DMS 273 (cell line): ENCODE data around the gene CLK3.
"Not testable (repeated sequence)": the region's sequence is repeated elsewhere in the genome, so short reads cannot be mapped to it uniquely, and the experiment has no call there.

Experiments
- DNase-seq: peaks from one replicate; lab custom pipeline; 2025; ENCODE audit not compliant: unreplicated experiment; lab: John Stamatoyannopoulos, UW

CLK3 gene

DNA sequence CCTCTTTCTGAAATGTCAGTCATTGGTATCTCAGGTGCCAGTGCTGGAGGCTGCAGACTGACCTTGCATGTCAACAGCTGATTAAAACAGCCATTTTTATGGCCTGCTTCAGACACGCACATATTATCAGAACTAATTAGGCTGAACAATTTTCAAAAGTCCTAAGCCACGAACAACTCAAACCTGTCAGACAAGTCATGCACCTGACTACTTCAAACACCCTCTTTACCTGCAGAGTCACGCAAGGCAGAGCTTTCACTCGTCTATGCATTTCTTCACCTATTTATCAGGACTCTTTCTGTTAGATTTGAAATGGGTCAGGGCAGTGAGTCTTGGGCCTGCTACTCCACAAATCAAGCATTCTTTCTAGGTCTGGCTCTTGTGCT, 26.7 kb downstream of the CLK3 start:
- DNase-seq: no peak

DNA sequence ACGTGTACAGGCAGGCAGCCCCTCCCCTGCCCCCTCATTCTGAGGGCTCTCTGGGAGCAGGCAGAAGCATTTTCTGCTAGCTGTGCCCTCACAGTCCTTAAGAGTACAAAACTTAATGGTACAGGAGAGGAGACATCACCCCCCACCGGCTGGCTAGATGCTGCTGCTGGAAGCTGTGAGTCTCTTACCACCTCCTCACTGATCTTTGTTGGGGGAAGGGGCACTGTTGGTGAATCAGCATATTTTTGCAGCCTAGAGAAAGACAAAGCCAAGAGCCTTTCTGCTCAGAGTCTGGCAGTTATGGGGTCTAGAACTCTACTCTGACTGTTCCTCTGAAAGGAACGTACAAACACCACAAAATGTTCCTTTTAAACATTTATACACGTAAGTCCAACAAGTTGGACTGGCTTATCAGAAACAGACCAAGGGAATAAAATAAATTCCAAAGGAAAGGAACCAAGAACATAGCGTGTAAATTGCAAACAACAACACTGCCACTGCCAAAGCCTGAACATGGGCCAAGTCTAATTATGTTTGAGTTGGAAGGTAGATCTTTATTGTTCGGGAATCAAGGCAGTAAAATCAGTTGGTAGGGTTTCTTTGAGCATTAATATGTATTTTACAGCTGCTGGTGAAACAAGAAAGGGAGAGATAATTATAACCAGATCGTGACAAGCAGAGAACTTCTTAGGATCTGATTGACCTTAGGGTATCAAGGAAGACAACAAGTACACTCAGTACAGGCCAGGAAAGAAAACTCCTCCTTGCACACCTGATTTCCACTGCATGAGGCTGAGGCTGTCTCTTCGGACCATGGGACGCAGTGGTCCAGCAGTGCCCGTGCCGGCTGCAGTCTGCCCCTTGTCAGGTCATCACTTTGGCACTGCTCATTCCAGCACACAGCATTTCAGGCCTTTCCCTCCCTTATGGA, 27.4 kb downstream of the CLK3 start:
- peak; percentile 25 for DNase-seq

DNA sequence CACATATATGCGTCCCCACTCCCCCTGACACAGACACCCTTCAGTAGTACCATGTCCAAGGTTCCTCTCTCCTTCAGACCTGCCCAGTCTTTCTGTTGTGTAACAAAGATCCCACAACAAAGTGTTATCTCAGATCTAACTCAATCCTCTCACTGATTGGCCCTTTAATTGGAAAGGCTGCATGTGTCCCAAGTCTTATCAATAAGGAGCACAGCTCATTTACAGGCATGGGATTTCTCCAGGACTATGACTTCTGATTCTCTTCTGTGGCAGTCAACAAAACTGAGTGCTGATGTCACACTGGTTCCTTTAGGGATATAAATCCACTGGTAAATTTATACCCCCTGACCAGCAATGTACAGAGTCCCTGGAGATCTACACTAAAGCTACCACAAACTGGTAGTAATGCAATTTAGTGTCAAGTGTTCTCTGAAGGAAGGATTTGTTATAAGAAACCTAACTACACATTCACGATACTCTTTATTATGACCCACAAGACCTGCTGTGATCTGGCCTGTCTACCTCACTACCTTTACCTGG, 28.1 kb downstream of the CLK3 start:
- no peak for DNase-seq

DNA sequence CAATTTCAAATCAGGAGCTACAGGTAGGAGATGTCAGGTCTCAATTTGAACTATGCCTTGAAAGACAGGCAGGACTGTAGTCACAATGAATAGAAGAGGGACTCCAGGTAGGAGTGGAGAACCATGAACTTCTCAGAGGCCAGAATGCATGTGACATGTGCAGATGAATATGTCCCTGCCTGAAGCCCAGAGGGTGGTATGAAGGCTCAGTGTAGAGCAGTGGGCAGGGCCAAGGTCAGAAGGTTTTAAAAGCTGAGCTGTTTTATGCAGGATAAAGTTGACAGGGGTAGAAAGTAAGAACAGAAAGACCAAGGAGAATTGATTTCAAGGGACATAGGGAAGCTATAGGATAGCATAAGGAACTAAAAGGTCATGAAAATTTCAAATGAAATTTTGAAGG, 30.8 kb downstream of the CLK3 start:
- DNase-seq: no peak

DNA sequence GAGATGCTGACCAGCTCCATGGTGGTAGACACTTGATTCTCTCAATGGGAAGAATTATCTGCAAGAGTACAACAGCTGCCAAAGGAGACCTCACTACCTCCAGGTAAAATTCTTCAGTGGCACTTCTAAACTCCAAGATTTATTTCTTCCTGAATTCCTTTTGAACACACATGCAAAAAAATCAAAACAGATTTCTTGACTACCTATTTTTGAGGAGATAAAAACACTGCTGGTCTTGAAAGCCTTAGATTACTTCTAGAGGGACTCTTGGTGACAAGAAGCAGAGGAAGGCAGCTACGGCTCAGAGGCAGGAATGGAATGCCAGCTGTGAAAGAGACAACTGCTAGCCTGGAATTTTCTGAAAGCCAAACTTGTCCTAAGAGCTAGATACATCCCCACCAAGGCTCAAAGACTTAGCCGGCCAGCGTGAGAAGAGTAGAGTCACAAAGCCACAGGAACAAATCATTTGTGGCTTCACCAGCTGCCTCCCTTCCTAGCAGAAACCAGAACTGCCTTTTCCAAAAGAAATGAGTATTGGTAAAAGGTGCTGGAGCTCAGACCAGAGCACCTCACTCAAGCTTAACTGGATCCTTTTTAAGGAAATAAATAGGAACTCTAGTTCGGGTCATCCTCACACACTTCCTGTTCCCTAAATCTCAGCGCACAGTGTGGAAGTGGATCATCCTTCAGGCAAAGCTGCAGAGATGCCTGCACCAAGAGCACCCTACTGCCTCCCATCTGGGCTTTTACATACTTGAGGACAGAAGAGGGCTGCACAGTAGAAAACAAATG, 32.6 kb downstream of the CLK3 start:
- DNase-seq: no peak

DNA sequence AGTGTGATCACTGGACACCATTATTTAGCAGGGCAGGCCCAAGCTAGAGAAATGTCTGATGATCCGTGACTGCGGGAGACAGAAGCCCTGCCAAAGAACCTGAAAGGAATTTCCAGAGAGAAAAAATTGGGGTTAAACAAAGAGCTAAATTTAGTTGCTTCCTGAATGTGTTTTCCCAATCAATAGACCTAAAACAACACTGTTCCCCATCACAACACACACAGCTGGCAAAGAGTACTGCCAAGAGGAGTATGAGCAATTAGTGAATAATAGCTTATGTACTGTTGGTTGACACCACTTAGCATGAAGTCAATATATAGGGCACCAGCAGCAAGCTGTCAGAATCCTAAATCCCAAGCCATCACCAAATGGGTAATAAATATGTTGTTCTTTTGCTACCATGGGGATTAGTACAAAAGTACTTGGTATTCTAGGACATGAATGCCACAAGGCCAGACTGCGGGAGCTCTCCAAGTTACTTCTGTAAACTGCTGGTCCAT, 35.7 kb downstream of the CLK3 start:
- no peak for DNase-seq

DNA sequence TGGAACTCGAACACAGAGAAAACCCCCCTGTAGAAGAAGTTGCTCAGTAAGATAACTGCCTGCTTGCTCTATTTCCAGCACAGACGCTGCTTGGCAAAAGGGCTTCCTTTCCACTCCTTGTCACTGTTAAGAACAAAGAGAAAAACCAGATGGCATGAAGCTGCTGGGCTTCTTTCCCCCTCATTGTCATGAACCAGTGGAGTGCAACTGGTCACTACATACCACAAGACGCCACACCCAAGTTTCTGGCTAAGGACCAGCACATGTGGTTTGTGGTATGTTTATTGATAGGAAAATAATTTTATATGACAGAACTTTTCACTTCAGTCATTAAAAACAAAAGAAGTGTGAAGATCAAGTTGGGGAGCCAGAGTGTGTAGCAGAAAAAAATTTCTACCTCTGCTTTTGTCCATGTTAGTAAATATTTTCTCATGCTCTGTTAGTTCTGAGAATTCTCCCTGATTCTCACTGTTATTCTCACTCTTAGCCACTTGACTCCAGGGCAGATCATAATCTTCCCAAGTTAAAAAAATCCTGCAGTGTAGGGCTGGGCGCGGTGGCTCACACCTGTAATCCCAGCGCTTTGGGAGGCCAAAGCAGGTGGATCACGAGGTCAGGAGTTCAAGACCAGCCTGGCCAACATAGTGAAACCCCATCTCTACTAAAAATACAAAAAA, 37.9 kb downstream of the CLK3 start:
- DNase-seq: peak; percentile 9

DNA sequence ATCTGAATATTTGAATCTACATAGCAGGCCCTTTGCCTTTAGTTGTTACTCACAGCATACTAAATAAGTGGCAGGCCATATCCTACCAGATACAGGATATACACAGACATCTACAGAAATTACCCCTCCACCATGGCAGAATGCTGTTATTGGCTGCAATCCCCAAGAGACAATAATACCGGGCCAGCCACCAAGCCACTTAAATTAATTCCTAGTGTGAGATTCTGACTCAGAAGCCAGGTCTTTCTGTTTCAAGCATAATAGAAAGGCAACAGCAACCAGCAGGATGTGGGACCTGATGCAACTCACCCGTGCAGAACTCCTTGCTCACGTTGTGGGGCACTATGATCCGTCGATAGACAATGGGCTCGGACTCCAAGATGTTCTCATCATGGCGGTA, 39.8 kb downstream of the CLK3 start:
- peak; percentile 9 for DNase-seq

DNA sequence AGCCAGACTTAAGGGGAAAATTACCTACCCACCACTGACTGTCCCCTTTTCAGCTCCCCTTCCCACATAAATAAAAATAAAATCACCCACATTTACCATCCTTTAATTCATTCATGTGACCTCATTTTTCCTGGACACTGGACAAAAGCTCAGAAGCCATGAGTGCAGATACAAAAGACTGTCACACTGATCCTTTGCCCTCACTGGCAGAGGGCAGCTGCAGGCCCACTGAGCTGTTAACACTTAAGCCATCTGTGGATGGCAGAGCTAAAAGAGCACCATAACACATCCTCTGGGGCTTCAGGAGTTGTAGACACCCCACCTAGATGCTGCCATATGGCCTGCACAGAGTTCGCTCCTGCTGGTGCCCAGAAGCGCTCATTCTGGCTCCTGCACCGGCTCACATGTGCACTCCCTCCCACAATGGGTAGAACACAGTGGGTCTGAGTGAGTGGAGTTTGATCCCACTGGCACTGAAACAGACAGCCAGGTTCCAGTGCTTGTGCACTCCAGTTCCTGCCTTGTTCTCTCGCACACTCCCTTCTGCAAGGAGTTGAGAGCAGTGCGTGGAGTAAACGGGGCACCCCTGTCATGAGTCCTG, 41.4 kb downstream of the CLK3 start:
- DNase-seq: peak; percentile 85

DNA sequence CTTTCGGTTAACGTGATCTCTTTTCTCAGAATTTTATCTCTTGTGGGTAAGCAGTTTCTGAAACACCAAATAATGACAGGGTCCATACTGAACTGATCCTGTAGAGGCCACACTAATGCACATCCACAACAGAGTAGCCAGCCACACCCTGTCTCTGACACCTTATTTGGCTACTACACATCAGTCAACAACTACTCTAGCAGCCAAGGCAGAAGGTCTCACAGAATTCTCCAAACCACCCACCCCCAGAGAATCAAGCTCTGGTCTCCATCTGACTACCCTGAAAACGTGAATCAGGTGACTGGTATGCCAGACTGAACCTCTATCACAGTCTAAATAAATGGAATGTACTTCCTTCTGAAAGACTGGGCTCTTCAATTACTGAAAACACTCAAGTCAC, 42.2 kb downstream of the CLK3 start:
- peak; percentile 31 for DNase-seq

DNA sequence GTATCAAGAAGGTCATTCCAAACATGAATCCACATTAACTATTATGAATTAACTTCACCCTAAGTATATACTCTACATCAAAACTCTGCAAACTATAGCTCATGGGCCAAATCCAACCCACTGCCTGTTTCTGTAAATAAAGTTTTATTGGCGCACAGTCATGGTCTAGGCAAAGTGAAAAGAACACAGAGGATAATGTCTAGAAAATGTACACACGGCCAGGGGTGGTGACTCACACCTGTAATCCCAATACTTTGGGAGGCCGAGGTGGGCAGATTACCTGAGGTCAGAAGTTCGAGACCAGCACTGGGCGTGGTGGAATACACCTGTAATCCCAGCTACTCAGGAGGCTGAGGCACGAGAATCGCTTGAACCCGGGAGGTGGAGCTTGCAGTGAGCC, 45.6 kb downstream of the CLK3 start:
- not testable (repeated sequence) for DNase-seq

DNA sequence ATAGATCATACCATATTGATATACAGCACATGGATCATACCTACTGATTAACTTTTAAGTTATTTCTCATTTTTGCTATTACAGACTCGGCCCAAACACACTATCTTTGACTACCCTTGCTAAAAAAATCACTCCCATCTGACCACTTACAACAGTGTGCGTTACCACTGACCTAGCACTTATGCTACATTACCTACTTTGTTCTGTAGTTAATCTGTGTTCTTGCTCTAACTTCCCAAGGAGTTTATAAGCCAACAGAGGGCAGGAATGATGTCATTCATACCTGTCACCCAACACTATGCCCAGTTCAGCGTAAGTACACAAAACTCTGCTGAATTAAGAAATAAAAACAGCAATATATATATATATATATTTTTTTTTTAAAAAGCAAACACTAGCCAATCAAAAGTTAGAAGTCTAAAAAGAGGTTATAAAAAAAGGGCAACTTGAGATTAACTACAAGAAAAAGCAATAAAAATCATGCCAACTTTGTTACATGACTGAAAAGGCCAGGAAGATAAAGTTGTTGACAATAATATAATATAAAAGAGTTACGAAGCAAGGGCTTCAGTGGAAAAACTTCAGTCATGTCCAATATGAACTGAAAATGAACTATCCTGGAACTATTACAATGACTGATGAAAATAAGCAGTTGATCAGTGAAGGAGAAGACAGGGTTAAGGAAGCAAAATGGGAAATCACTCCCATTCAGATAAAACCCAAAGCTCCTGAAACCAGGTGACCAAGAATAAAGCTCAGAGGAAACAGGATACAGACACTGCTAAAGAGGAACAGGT, 46.6 kb downstream of the CLK3 start:
- no peak for DNase-seq

DNA sequence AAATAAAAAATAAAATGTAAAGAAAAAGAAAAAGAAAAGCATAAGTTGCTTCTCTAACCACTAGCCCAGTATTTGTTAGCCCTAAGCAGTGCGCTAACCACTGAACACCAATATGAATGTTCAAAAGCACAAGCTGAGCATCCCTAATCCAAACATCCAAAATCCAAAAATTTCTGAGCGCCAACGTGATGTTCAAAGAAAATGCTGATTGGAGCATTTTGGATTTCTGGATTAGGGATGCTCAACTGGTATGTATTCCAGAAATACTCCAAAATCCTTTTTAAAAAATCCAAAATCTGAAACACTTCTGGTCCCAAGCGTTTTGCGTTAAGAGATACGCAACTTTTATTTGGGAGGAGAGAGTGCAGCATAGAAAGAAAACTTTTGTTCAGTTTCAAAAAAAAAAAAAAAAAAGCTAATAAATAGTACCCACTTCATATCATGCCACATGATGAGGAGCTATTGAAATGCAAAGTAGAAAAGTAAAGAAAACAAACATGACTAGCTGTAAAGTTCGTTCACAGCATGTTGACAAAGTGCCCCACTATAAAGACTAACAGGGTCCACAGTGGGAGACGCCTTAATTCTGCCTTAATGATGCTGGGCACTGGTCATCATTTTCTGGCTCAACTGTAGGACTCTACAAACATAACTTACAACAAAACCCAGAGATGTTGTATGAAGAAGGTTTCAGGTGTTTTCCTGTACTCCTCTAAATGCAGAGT, 47.8 kb downstream of the CLK3 start:
- DNase-seq: no peak

DNA sequence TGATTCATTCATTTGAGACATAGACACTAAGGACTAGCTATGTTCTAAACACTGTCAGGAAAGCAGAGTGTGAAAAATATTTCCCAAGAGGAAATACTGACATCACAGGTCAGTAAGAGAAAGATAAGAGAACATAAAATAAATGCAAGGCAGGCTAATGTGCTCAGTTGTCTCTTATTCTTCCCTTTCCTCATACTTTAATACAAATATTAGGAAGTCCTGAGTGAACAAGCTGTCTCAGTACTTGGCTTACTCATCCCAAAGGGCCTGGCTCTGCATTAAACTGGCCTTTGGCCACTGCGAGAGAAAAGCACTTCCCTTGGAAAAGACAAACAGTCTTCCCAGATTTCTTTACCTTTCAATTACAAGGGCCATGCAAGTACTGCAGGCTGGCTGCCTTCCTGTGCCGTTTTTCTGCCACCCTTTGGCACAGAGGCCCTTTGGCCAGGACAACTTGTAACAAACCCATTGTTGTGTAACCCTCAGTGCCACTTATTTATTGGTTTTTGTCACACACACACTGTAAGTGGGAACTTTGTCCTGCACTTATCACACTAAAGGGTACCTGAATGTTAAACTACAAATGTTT, 48.5 kb downstream of the CLK3 start:
- DNase-seq: no peak

DNA sequence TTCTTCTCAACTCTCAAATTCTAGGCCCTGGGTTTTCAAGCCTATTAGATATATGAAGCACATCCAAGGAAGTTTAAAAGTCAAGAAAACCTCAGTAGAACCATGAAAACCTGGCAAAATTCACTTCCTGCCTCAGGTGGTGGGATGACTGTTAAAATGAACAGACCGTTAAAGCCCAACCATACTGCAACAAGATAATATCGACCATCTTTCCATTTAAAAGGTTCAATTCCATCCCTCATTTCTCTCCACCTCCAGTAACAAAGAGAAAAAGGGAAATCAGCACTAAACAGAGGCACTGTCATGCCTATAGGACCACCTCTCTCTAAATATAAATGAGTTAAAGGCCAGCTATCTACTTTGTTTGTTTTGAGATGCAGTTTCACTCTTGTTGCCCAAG, 49.0 kb downstream of the CLK3 start:
- DNase-seq: no peak

DNA sequence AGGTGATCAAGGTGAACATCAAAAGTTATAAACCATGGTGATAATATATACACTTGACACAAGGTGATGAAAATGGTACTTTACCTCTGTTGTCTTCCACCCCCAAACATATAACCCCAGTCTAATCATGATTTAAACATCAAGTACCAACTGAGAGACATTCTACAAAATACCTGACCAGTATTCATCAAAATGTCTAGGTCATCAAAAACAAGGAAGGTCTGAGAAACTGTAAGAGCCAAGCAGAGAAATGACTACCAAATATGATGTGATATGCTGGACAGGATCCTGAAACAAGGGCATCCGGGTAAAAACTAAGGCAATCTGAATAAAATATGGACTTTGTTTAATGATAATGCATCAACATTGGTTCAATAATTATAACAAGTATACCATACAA, 52.3 kb downstream of the CLK3 start:
- DNase-seq: no peak

DNA sequence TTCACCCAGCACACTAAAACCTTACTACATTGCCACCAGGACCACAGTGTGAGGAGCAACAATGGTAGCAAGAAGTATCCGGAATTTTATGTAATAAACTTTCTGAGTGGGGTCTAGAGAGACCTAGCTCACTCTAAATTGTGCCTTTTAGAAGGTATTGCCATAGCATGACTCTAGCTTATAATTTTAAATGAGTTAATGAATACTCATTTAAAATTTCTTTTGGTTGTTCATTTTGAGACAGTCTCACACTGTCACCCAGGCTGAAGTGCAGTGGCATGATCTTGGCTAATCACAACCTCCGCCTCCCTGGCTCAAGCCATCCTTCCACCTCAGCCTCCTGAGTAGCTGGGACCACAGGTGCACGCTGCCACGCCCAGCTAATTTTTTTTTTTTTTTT, 54.0 kb downstream of the CLK3 start:
- no peak for DNase-seq

DNA sequence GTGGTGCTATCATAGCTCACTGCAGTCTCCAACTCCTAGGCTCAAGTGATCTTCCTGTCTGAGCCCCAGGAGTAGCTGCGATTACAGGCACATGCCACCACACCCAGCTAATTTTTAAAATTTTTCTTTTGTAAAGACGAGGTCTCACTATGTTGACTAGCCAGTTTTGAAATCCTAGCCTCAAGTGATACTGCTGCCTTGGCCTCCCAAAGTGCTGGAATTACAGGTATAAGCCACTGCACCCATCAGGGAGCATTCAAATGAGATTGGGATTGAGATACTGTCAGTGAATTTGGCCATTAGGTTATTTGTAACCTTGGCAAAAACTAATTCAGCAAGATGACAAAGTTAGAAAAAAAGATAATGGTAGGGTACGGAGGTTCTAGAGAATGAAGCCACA, 58.5 kb downstream of the CLK3 start:
- DNase-seq: no peak

DNA sequence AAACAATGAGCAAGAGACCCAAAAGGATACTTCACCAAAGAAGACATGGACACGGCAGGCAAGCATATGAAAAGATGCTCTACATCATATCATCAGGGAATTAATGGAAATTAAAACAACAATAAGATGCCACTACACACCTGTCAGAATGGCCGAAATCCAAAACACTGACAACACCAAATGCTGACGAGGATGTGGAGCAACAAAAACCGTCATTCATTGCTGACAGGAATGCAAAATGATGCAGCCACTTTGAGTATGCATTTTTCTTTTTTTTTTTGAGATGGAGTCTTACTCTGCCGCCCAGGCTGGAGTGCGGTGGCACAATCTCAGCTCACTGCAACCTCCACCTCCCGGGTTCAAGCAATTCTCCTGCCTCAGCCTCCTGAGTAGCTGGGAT, 61.2 kb downstream of the CLK3 start:
- no peak for DNase-seq
